B cell (primary cell): ENCODE results near the gene SKOR1. TPM values are rescaled to one million over a fixed set of nuclear protein-coding genes. Genes with fewer than 3 reads are reported as not detected.

Source experiments
- ATAC-seq: fragments of 200-7000 bp; cut with Tn5 transposase; one replicate; pipeline ENCODE4 v1.10.0; 2021; ENCODE audit warnings: low read depth, mild to moderate bottlenecking, moderate number of reproducible peaks, moderate library complexity
- CTCF ChIA-PET: fragments of 350-600 bp; sonication (Branson Sonifier 250); formaldehyde crosslinking; loops from one replicate; lab custom pipeline; 2021; ENCODE audit warnings: antibody characterized with exemption, inconsistent platforms; lab: Charles Lee
- POLR2A ChIA-PET: fragments of 350-600 bp; sonication (Branson Sonifier 250); formaldehyde crosslinking; loops from one replicate; lab custom pipeline; 2021; ENCODE audit warnings: antibody characterized with exemption; lab: Charles Lee
- DNase-seq: peaks from one replicate; pipeline ENCODE4 v3.0.0; 2013
- H2AFZ ChIP-seq: 2 replicates; pipeline ENCODE4 v1.6.1; 2012; ENCODE audit warnings: mild to moderate bottlenecking, low read depth, low read length; ENCODE audit not compliant: insufficient read depth, poor library complexity, severe bottlenecking
- H3K27ac ChIP-seq, 2 donors: 1 replicate in 1 of 2; 2 replicates in 1 of 2; pipeline ENCODE4 v1.5.1; 2012 to 2013; ENCODE audit warnings: low read length in 2 of 2, mild to moderate bottlenecking in 2 of 2, moderate library complexity in 1 of 2
- H3K27me3 ChIP-seq, 4 experiments: fragments of 200-600 bp in 1 of 4; sonication (generic) in 1 of 4; replicated peaks in 1 of 4; 1 replicate in 2 of 4; 2 replicates in 2 of 4; pipeline versions ENCODE4 v1.6.1 to v1.7.0; 2013 to 2016; ENCODE audit warnings: low read length in 3 of 4, mild to moderate bottlenecking in 2 of 4, mixed read lengths in 1 of 4, moderate library complexity in 1 of 4; ENCODE audit not compliant: insufficient read depth in 4 of 4, control insufficient read depth in 3 of 4; ENCODE audit errors: control extremely low read depth in 1 of 4
- H3K36me3 ChIP-seq, 2 experiments: replicated peaks in 1 of 2; 1 replicate in 1 of 2; 2 replicates in 1 of 2; pipeline versions ENCODE4 v1.6.1 to v1.7.1; 2013; ENCODE audit warnings: low read length in 1 of 2; ENCODE audit not compliant: insufficient read depth in 2 of 2, control insufficient read depth in 1 of 2; ENCODE audit errors: control extremely low read depth in 1 of 2, extremely low read depth in 1 of 2
- H3K4me1 ChIP-seq, 2 donors: fragments of 200-600 bp in 1 of 2; sonication (generic) in 1 of 2; 1 replicate in 1 of 2; 2 replicates in 1 of 2; pipeline versions ENCODE4 v1.5.1 to v1.6.1; 2013 to 2017; ENCODE audit warnings: low read length in 2 of 2; ENCODE audit not compliant: control insufficient read depth in 2 of 2, insufficient read depth in 2 of 2
- H3K4me2 ChIP-seq: replicated peaks from 2 replicates; pipeline ENCODE3; 2012; ENCODE audit warnings: mild to moderate bottlenecking, low read depth, low read length; ENCODE audit not compliant: poor library complexity, severe bottlenecking
- H3K4me3 ChIP-seq, 5 experiments: fragments of 200-600 bp in 1 of 5; sonication (generic) in 1 of 5; 1 replicate in 3 of 5; 2 replicates in 2 of 5; pipeline versions ENCODE4 v1.5.1 to v1.7.0; 2011 to 2016; ENCODE audit warnings: low read length in 4 of 5, mild to moderate bottlenecking in 4 of 5, low read depth in 2 of 5, control low read depth in 1 of 5, moderate library complexity in 1 of 5; ENCODE audit not compliant: insufficient read depth in 1 of 5; ENCODE audit errors: control extremely low read depth in 1 of 5, extremely low read depth in 1 of 5
- H3K79me2 ChIP-seq: fragments of 200-600 bp; sonication (generic); one replicate; pipeline ENCODE4 v1.6.0; 2016; ENCODE audit warnings: low read length; ENCODE audit not compliant: control insufficient read depth, insufficient read depth
- H3K9ac ChIP-seq: fragments of 200-600 bp; sonication (generic); 2 replicates; pipeline ENCODE4 v1.6.1; 2017; ENCODE audit warnings: mild to moderate bottlenecking, low read length, moderate library complexity
- H3K9me3 ChIP-seq, 3 donors: one replicate each; pipeline versions ENCODE4 v1.6.1 to v1.7.1; 2013; ENCODE audit warnings: low read length in 2 of 3; ENCODE audit not compliant: control insufficient read depth in 2 of 3, insufficient read depth in 1 of 3; ENCODE audit errors: control extremely low read depth in 1 of 3
- H4K20me1 ChIP-seq: 2 replicates; pipeline ENCODE4 v1.6.0; 2012; ENCODE audit warnings: mild to moderate bottlenecking, low read length; ENCODE audit not compliant: insufficient read depth, control insufficient read depth, poor library complexity, severe bottlenecking
- H3K27ac Mint-ChIP-seq: one replicate; pipeline ENCODE4 v1.8.0; 2021; ENCODE audit warnings: mixed read lengths
- H3K27me3 Mint-ChIP-seq: one replicate; pipeline ENCODE4 v1.8.0; 2021; ENCODE audit warnings: mixed read lengths
- H3K4me1 Mint-ChIP-seq: one replicate; pipeline ENCODE4 v1.8.0; 2021; ENCODE audit warnings: mixed read lengths
- H3K4me3 Mint-ChIP-seq: one replicate; pipeline ENCODE4 v1.8.0; 2021; ENCODE audit warnings: mixed read lengths
- H3K9me3 Mint-ChIP-seq: one replicate; pipeline ENCODE4 v1.8.0; 2022; ENCODE audit warnings: mixed read lengths; ENCODE audit not compliant: insufficient read depth
- EZH2 ChIP-seq: IDR thresholded peaks from 2 replicates; pipeline ENCODE4 v1.6.1; 2012; ENCODE audit warnings: borderline replicate concordance, low read depth, mild to moderate bottlenecking, moderate library complexity, low read length; ENCODE audit not compliant: insufficient read depth, poor library complexity, severe bottlenecking
- WGBS: methylation state at CpG from one replicate; pipeline ENCODE4 v1.1.5; 2013; ENCODE audit warnings: missing lambda C conversion rate; ENCODE audit not compliant: insufficient coverage; 5-methylcytosine and 5-hydroxymethylcytosine counted together
- intact Hi-C: fragments of 100-400 bp; cut with micrococcal nuclease; formaldehyde crosslinking; loops from one replicate; pipeline ENCODE4 v1.10.0; 2022
- polyA plus RNA-seq: library from polyadenylated mRNA; depleted of rRNA; stranded (reverse); fragments of >200 nt; gene quantifications from 2 replicates; pipeline ENCODE4 v1.2.3, GENCODE V29; 2012
- total RNA-seq, 2 donors: library from RNA; stranded (reverse); fragments of 120-200 nt in 1 of 2; gene quantifications; 1 replicate in 1 of 2; 2 replicates in 1 of 2; pipeline versions ENCODE4 v1.2.3 to v1.2.4, GENCODE V29; 2013 to 2022
- TF ChIP-seq, protein P1 (sequence below): fragments of 200-600 bp; IDR thresholded peaks from one replicate; pipeline ENCODE4 v1.8.0; 2022; ENCODE audit warnings: antibody characterized with exemption, mild to moderate bottlenecking

Gene SKOR1
- total and polyA plus RNA-seq, 2 donors (not counting 1 experiment from before 2014, with no cell fraction given): 0.37 to 0.67 TPM

DNA sequence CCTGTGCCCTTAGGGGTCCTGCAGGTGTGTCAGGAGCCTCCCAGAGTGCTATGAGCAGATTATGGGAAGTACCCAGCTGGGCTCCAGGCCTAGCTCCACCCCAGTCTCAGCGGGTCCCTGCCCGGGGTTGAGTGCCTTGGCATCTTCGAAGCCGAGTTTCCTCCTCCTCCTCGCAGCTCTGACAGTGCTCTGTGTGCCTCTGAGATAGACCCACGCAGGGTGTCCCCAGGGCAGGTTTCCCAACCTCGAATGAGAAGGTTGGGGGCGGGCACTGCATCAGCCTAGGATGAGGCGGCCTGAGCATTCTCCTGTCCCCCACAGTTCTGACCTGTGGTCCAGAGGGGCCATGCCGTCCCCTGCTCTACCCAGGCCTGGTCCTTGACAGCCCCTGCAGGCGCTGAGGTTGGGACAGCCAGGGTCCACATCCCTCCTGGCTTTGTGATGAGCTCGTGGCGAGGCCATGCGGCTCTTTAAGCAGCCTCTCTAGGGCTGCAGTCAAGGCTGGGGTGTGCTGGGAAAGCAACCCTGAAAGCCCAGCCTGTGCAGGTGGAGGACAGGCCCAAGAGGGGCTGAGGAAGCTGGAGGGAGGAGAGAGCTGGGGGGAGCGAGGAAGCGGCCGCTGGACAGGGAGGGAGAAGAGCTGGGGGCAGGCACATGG is 20.2 kb upstream of the SKOR1 start:
- Mint-ChIP-seq H3K4me3 (no peak overlapping the region), H3K27me3 (no peaks in the 10 kb centered on the region), H3K27ac (no peak overlapping the region), H3K9me3 (no peaks in the 10 kb centered on the region), H3K4me1 (peaks cover 7% of the 10 kb centered on the region)
- intact Hi-C loops: no loop called here
- POLR2A ChIA-PET: interaction anchor here (0.8 kb wide), 1 partner anchor 9 kb away, joined by 3 read pairs; no protein-coding TSS in a partner anchor
- Histone ChIP-seq H3K27me3 (no peaks in the 10 kb centered on the region), H3K4me3 (no peak overlapping the region), H3K27ac (no peak overlapping the region), H3K36me3 (peaks cover 0 to 5% of the 10 kb centered on the region in 2 experiments), H3K4me2 (no peak overlapping the region), H3K9ac (no peak overlapping the region), H3K79me2 (no peaks in the 10 kb centered on the region), H4K20me1 (no peaks in the 10 kb centered on the region), H3K4me1 (peaks cover 11 to 13% of the 10 kb centered on the region in 2 donors), H2AFZ (no peak overlapping the region), H3K9me3 (no peaks in the 10 kb centered on the region)
- ATAC-seq (no peak), DNase-seq (no peak)
- TF ChIP-seq EZH2: no peak
- TF ChIP-seq, protein P1, sequence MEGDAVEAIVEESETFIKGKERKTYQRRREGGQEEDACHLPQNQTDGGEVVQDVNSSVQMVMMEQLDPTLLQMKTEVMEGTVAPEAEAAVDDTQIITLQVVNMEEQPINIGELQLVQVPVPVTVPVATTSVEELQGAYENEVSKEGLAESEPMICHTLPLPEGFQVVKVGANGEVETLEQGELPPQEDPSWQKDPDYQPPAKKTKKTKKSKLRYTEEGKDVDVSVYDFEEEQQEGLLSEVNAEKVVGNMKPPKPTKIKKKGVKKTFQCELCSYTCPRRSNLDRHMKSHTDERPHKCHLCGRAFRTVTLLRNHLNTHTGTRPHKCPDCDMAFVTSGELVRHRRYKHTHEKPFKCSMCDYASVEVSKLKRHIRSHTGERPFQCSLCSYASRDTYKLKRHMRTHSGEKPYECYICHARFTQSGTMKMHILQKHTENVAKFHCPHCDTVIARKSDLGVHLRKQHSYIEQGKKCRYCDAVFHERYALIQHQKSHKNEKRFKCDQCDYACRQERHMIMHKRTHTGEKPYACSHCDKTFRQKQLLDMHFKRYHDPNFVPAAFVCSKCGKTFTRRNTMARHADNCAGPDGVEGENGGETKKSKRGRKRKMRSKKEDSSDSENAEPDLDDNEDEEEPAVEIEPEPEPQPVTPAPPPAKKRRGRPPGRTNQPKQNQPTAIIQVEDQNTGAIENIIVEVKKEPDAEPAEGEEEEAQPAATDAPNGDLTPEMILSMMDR: no peak
- WGBS: 85% methylated on average over 17 of the region's 17 CpGs
- CTCF ChIA-PET: no interaction called here

DNA sequence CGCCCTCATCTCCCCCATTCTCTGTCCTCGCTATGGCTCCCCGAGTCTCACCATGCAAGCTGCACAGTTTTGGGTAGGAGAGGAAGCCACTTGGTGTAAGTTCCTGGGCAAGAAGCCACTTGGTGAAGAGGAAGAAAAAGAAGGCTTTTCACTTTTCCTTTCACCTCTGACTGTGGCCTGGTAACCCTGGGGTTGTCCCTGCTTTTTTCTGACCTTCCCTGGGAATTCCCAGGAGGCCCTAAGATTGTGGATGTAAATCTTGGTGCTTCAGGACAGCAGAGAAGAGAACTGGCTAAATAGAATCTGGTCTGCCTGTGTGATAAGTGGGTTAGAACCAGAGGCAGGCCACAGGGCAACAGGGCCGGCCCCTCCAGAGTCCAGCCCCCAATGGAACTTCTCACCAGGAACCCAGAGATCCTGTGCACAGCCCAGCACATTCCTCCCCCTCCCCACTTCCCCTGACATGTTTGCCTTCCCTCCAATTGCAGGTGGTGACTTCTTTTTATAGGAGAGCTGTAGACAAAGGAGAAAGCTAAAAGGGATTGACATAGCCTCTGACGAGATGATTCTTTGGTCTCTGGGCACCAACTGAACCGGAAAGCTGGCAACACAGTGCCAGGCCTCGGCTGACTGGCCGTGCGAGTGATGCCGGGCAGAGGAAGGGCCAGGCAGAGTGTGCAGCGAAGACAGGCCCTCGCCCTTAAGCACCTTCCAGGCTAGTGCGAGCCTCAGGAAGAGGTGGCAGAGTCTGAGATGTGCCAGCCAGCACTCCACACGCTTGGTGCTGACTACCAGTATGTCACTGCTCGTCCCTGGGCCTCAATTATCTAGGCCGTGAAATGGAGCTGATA is 19.4 kb upstream of the SKOR1 start:
- Histone ChIP-seq H3K9ac (no peak overlapping the region), H3K4me2 (no peak overlapping the region), H3K9me3 (no peaks in the 10 kb centered on the region), H3K4me3 (no peak overlapping the region), H3K4me1 (peaks cover 11 to 13% of the 10 kb centered on the region in 2 donors), H3K36me3 (peaks cover 0 to 5% of the 10 kb centered on the region in 2 experiments), H3K27ac (no peak overlapping the region), H3K79me2 (no peaks in the 10 kb centered on the region), H2AFZ (no peak overlapping the region), H4K20me1 (no peaks in the 10 kb centered on the region), H3K27me3 (peaks cover 0 to 2% (median 0%) of the 10 kb centered on the region in 4 experiments)
- 87% methylated on average over 12 of the region's 16 CpGs for WGBS
- no peak overlapping the region for H3K4me3 Mint-ChIP-seq
- POLR2A ChIA-PET: no interaction called here
- no peaks in the 10 kb centered on the region for H3K27me3 Mint-ChIP-seq
- H3K27ac Mint-ChIP-seq: no peak overlapping the region
- CTCF ChIA-PET: no interaction called here
- DNase-seq (no peak), ATAC-seq (no peak)
- peaks cover 7% of the 10 kb centered on the region for H3K4me1 Mint-ChIP-seq
- H3K9me3 Mint-ChIP-seq: no peaks in the 10 kb centered on the region
- TF ChIP-seq EZH2: no peak
- TF ChIP-seq, protein P1: no peak
- intact Hi-C loops: no loop called here
